Vagina (tissue), 2 donors: ENCODE data around the gene EID2B. TPM values are rescaled to one million over a fixed set of nuclear protein-coding genes. Genes with fewer than 3 reads are reported as not detected.

Source experiments
- DNase-seq, 2 donors: peaks; one replicate each; pipeline ENCODE4 v3.0.0-alpha.2; 2017; ENCODE audit errors: extremely low spot score in 2 of 2
- H3K27ac ChIP-seq: fragments of 200-600 bp; sonication (generic); one replicate; pipeline ENCODE4 v1.5.1; 2019
- H3K27me3 ChIP-seq: fragments of 200-600 bp; sonication (generic); one replicate; pipeline ENCODE4 v1.5.1; 2019
- H3K36me3 ChIP-seq, 2 donors: fragments of 200-600 bp; sonication (generic); one replicate each; pipeline ENCODE4 v1.5.1; 2017 to 2019
- H3K4me1 ChIP-seq: fragments of 200-600 bp; sonication (generic); one replicate; pipeline ENCODE4 v1.5.1; 2019
- H3K4me3 ChIP-seq, 2 donors: fragments of 200-600 bp; sonication (generic); 1 replicate in 1 of 2; 2 replicates in 1 of 2; pipeline ENCODE4 v1.5.1; 2016 to 2019
- H3K9me3 ChIP-seq: fragments of 200-600 bp; sonication (generic); one replicate; pipeline ENCODE4 v1.5.1; 2019
- POLR2A ChIP-seq, 2 donors: fragments of 450-650 bp; IDR thresholded peaks; one replicate each; pipeline ENCODE4 v1.6.1; 2017; ENCODE audit warnings: antibody characterized with exemption in 2 of 2, mild to moderate bottlenecking in 2 of 2, moderate library complexity in 2 of 2
- POLR2AphosphoS5 ChIP-seq, 2 donors: sonication (generic); formaldehyde crosslinking; IDR thresholded peaks; one replicate each; pipeline ENCODE4 v1.9.0; 2017; ENCODE audit warnings: antibody characterized with exemption in 2 of 2, mild to moderate bottlenecking in 2 of 2, low read depth in 1 of 2; ENCODE audit not compliant: insufficient read depth in 1 of 2
- intact Hi-C: fragments of 100-400 bp; cut with DNase I; formaldehyde crosslinking; loops from one replicate; pipeline ENCODE4 v1.15.1; 2023
- total RNA-seq: library from RNA; depleted of rRNA; stranded (reverse); fragments of >200 nt; gene quantifications from one replicate; pipeline ENCODE4 v1.2.3, GENCODE V29; 2016
- TF ChIP-seq, protein P1 (sequence below), 3 experiments: fragments of 450-650 bp in 2 of 3; fragments of 200-600 bp in 1 of 3; sonication (generic) in 1 of 3; IDR thresholded peaks; one replicate each; pipeline ENCODE4 v1.5.1; 2017 to 2019; ENCODE audit warnings: antibody characterized with exemption in 3 of 3, mild to moderate bottlenecking in 2 of 3, moderate library complexity in 2 of 3

EID2B gene
- total RNA-seq, 1 donor from 2014 or later = 3.7 TPM

DNA sequence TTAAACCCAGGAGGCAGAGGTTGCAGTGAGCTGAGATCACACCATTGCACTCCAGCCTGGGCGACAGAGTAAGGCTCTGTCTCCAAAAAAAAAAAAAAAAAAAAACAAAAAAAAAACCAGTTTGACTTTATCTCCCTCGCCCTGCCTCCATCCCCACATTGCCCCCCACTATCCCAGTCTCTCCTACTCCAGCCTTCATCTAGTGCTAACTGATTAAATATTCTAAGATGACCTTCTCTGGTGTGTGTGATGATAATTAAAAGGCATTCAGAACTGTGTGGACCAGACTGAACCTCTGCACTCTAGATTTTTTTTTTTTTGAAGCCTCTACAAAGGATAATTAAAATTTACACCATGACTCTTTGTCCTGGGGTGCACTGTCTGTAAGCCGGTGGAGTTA, 39.9 kb downstream of the EID2B start:
- no peaks in the 10 kb centered on the region for H3K27me3 ChIP-seq
- peaks cover 0 to 43% of the 10 kb centered on the region in 2 donors for H3K36me3 ChIP-seq
- no peak overlapping the region for H3K4me3 ChIP-seq
- H3K27ac ChIP-seq = no peak overlapping the region
- TF ChIP-seq POLR2AphosphoS5 (IDR thresholded peaks at IDR 0.05; ENCODE audit: insufficient read depth in 1 of 2, low read depth in 1 of 2) = no peak
- TF ChIP-seq, protein P1, sequence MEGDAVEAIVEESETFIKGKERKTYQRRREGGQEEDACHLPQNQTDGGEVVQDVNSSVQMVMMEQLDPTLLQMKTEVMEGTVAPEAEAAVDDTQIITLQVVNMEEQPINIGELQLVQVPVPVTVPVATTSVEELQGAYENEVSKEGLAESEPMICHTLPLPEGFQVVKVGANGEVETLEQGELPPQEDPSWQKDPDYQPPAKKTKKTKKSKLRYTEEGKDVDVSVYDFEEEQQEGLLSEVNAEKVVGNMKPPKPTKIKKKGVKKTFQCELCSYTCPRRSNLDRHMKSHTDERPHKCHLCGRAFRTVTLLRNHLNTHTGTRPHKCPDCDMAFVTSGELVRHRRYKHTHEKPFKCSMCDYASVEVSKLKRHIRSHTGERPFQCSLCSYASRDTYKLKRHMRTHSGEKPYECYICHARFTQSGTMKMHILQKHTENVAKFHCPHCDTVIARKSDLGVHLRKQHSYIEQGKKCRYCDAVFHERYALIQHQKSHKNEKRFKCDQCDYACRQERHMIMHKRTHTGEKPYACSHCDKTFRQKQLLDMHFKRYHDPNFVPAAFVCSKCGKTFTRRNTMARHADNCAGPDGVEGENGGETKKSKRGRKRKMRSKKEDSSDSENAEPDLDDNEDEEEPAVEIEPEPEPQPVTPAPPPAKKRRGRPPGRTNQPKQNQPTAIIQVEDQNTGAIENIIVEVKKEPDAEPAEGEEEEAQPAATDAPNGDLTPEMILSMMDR (IDR thresholded peaks at IDR 0.05) = no peak
- TF ChIP-seq POLR2A (IDR thresholded peaks at IDR 0.05) = no peak
- DNase-seq = no peak
- intact Hi-C loops = no loop called here
- no peaks in the 10 kb centered on the region for H3K9me3 ChIP-seq
- peaks cover 2% of the 10 kb centered on the region for H3K4me1 ChIP-seq

DNA sequence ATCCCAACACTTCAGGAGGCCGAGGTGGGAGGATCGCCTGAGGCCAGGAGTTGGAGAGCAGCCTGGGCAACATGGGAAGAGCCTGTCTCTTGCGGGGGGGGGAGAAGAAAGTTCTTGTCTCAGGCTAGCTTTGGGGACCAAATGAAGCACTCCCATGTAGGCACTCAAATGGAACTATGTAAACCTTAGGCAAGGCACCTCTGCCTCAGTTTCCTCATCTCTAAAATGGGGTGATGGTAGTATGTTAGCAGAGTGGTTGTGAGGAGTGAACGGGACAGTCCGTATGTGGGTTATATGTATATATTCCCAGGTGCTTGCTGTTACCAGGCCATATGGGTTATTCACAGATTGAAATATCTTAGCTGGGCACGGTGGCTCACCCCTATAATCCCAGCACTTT, 40.4 kb downstream of the EID2B start:
- no peak for DNase-seq
- peaks cover 0 to 49% of the 10 kb centered on the region in 2 donors for H3K36me3 ChIP-seq
- H3K9me3 ChIP-seq = no peaks in the 10 kb centered on the region
- H3K4me1 ChIP-seq = no peaks in the 10 kb centered on the region
- H3K27ac ChIP-seq = no peak overlapping the region
- H3K27me3 ChIP-seq = no peaks in the 10 kb centered on the region
- intact Hi-C loops = no loop called here
- no peak for TF ChIP-seq POLR2A (IDR thresholded peaks at IDR 0.05)
- TF ChIP-seq, protein P1 (IDR thresholded peaks at IDR 0.05) = no peak
- no peak for TF ChIP-seq POLR2AphosphoS5 (IDR thresholded peaks at IDR 0.05; ENCODE audit: insufficient read depth in 1 of 2, low read depth in 1 of 2)
- no peak overlapping the region for H3K4me3 ChIP-seq

DNA sequence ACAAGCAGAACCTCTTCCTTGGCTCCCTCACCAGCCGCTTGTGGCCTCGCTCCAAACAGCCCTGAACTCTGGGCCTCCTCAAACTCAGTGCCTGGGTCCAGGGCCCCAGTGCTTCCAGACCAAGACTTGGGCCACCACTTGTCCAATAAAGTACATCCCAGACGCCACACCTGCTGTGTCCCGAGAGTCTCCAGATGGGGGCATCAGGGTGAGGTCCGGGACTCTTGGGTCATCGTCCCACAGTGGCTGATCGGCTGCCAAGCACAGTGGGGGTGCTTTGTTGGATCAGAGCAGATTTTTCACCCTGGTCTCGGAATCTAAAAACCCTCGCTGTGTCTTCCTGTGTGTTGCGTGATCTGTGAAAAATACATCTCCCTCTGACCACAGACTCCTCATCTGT, 42.9 kb downstream of the EID2B start:
- Histone ChIP-seq H3K27ac (no peak overlapping the region), H3K4me1 (no peaks in the 10 kb centered on the region), H3K36me3 (peaks cover 0 to 67% of the 10 kb centered on the region in 2 donors), H3K27me3 (no peaks in the 10 kb centered on the region), H3K9me3 (no peaks in the 10 kb centered on the region), H3K4me3 (no peak overlapping the region)
- TF ChIP-seq, protein P1 (IDR thresholded peaks at IDR 0.05) = no peak
- TF ChIP-seq POLR2A (IDR thresholded peaks at IDR 0.05) (no peak), POLR2AphosphoS5 (IDR thresholded peaks at IDR 0.05; ENCODE audit: insufficient read depth in 1 of 2, low read depth in 1 of 2) (no peak)
- intact Hi-C loops = no loop called here
- no peak for DNase-seq

DNA sequence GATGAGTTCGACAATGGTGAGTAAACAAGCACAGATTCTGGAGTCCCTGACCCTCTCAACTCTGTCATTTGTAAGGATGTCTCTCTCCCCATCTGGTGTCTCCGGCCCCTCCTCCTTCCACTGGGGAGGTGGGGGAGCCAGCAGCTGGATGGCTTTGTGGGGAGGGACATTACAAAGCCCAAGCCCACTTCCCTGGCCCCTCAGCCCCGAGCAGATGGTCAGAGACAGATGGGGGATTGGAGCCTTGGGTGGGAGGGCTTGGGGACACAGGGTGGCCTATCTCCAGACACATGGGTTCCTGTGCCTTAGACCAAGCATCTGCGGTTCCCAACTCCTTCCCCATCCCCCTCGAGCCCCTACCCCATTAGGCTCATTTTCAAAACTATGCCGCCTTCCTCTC, 49.5 kb downstream of the EID2B start:
- Histone ChIP-seq H3K4me3 (no peak overlapping the region), H3K27me3 (no peaks in the 10 kb centered on the region), H3K36me3 (peaks cover 0 to 33% of the 10 kb centered on the region in 2 donors), H3K4me1 (peaks cover 25% of the 10 kb centered on the region), H3K27ac (no peak overlapping the region), H3K9me3 (no peaks in the 10 kb centered on the region)
- intact Hi-C loops = no loop called here
- DNase-seq = no peak
- TF ChIP-seq POLR2AphosphoS5 (IDR thresholded peaks at IDR 0.05; ENCODE audit: insufficient read depth in 1 of 2, low read depth in 1 of 2) = no peak
- TF ChIP-seq, protein P1 (IDR thresholded peaks at IDR 0.05) = no peak

DNA sequence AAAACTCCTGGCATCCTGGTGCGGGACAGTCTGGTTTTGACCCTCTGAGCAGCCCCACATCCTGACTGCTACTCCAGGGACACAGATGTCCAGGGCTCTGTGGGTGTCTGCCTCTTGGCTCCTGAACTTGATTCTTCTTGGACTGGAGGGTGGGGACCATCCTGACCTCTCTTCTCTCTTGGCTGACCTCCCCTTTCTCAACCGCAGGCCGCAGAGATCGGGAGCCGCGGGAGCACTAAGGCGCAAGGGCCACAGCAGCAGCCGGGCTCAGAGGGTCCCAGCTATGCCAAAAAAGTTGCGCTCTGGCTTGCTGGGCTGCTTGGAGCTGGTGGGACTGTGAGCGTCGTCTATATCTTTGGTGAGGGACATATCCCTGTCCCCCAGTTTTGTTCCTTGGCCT, 51.0 kb downstream of the EID2B start:
- DNase-seq = no peak
- peaks cover 25% of the 10 kb centered on the region for H3K4me1 ChIP-seq
- no peaks in the 10 kb centered on the region for H3K9me3 ChIP-seq
- H3K4me3 ChIP-seq = peak overlapping the region; percentile 72 to 79
- TF ChIP-seq POLR2AphosphoS5 (IDR thresholded peaks at IDR 0.05; ENCODE audit: insufficient read depth in 1 of 2, low read depth in 1 of 2) (no peak), POLR2A (IDR thresholded peaks at IDR 0.05) (no peak)
- TF ChIP-seq, protein P1 (IDR thresholded peaks at IDR 0.05) = no peak
- intact Hi-C loops = no loop called here
- peaks cover 0 to 23% of the 10 kb centered on the region in 2 donors for H3K36me3 ChIP-seq
- H3K27me3 ChIP-seq = no peaks in the 10 kb centered on the region
- H3K27ac ChIP-seq = no peak overlapping the region
